ENCODE measurements around the gene SCYGR2.
"Not testable (repeated sequence)": the region's sequence is repeated elsewhere in the genome, so short reads cannot be mapped to it uniquely, and the experiment has no call there.

SCYGR2 gene

GRCh38 chr2:227598835-227599503 is at the start of gene SCYGR2:
Gene SCYGR2 (plus strand): TSS chr2:227598893. CDS start chr2:227598893, 0 bp downstream.
- not testable (repeated sequence) for DNase-seq (ENCODE audit: low read depth, low spot score)

- no peak for DNase-seq (ENCODE audit: low read depth, low spot score)
These were observed 46.9 kb upstream of the SCYGR2 start for GRCh38 chr2:227551836-227552235.

GRCh38 chr2:227562581-227562980 is 36.1 kb upstream of the SCYGR2 start:
- DNase-seq (ENCODE audit: low read depth, low spot score) = no peak

GRCh38 chr2:227565080-227565479 is 33.6 kb upstream of the SCYGR2 start:
- DNase-seq (ENCODE audit: low read depth, low spot score) = no peak

GRCh38 chr2:227566012-227566411 is 32.7 kb upstream of the SCYGR2 start:
- no peak for DNase-seq (ENCODE audit: low read depth, low spot score)

GRCh38 chr2:227568852-227569169 is 29.9 kb upstream of the SCYGR2 start:
- DNase-seq (ENCODE audit: low read depth, low spot score) = no peak

GRCh38 chr2:227570615-227571014 is 28.1 kb upstream of the SCYGR2 start:
- no peak for DNase-seq (ENCODE audit: low read depth, low spot score)

GRCh38 chr2:227576110-227576509 is 22.6 kb upstream of the SCYGR2 start:
- no peak for DNase-seq (ENCODE audit: low read depth, low spot score)

GRCh38 chr2:227576812-227577211 is 21.9 kb upstream of the SCYGR2 start:
- DNase-seq (ENCODE audit: low read depth, low spot score) = no peak

GRCh38 chr2:227577555-227577954 is 21.1 kb upstream of the SCYGR2 start:
- no peak for DNase-seq (ENCODE audit: low read depth, low spot score)

- no peak for DNase-seq (ENCODE audit: low read depth, low spot score)
These were observed 20.1 kb upstream of the SCYGR2 start for GRCh38 chr2:227578642-227579041.

GRCh38 chr2:227579791-227580190 is 18.9 kb upstream of the SCYGR2 start:
- no peak for DNase-seq (ENCODE audit: low read depth, low spot score)

GRCh38 chr2:227582369-227582768 is 16.3 kb upstream of the SCYGR2 start:
- no peak for DNase-seq (ENCODE audit: low read depth, low spot score)

- no peak for DNase-seq (ENCODE audit: low read depth, low spot score)
These were observed 5.9 kb upstream of the SCYGR2 start for GRCh38 chr2:227592694-227593387.

- DNase-seq (ENCODE audit: low read depth, low spot score) = no peak
These were observed 2.9 kb upstream of the SCYGR2 start for GRCh38 chr2:227595797-227596196.

GRCh38 chr2:227597036-227597435 is 1.7 kb upstream of the SCYGR2 start:
- no peak for DNase-seq (ENCODE audit: low read depth, low spot score)

- peak; percentile 50 for DNase-seq (ENCODE audit: low read depth, low spot score)
These were observed 695 bp upstream of the SCYGR2 start for GRCh38 chr2:227597998-227598397.

- no peak for DNase-seq (ENCODE audit: low read depth, low spot score)
These were observed 3.7 kb downstream of the SCYGR2 start for GRCh38 chr2:227602358-227602757.

GRCh38 chr2:227606476-227606875 is 7.8 kb downstream of the SCYGR2 start:
- DNase-seq (ENCODE audit: low read depth, low spot score) = no peak

- no peak for DNase-seq (ENCODE audit: low read depth, low spot score)
These were observed 9.2 kb downstream of the SCYGR2 start for GRCh38 chr2:227607941-227608340.

- no peak for DNase-seq (ENCODE audit: low read depth, low spot score)
These were observed 10.1 kb downstream of the SCYGR2 start for GRCh38 chr2:227608561-227609338.

- DNase-seq (ENCODE audit: low read depth, low spot score) = no peak
These were observed 11.4 kb downstream of the SCYGR2 start for GRCh38 chr2:227610123-227610522.

Data from astrocyte of the hippocampus (primary cell).